IMR-90 (cell line): ENCODE measurements around the gene ZFYVE28. TPM values are rescaled to one million over a fixed set of nuclear protein-coding genes. Genes with fewer than 3 reads are reported as not detected.

Source experiments
- ATAC-seq: fragments of 200-7000 bp; cut with Tn5 transposase; 2 replicates; pipeline ENCODE4 v1.9.1; 2020; ENCODE audit warnings: low read depth, mild to moderate bottlenecking, moderate library complexity
- BruUV-seq: library from RNA; stranded (reverse); fragments of 400-500 nt; replicated peaks from 2 replicates; lab custom pipeline; 2021; lab: Mats Ljungman, UMichigan
- CTCF ChIA-PET: fragments of 300-600 bp; formaldehyde crosslinking; extraction: SDS; loops from one replicate; lab custom pipeline; 2021; ENCODE audit warnings: antibody characterized with exemption; lab: Yijun Ruan, JAX
- POLR2A ChIA-PET: fragments of 300-600 bp; sonication (Branson Sonifier 250); formaldehyde crosslinking; loops from one replicate; lab custom pipeline; 2022; ENCODE audit warnings: antibody characterized with exemption; ENCODE audit not compliant: unreplicated experiment; lab: Charles Lee
- DNase-seq: peaks from one replicate; pipeline ENCODE4 v3.0.0; 2013
- H2AFZ ChIP-seq: replicated peaks from 2 replicates; pipeline ENCODE3; 2013; ENCODE audit warnings: low read length, mild to moderate bottlenecking; ENCODE audit not compliant: poor library complexity
- H2AK5ac ChIP-seq: 2 replicates; pipeline ENCODE4 v1.6.1; 2013; ENCODE audit warnings: low read depth, low read length, inconsistent platforms
- H2AK9ac ChIP-seq: replicated peaks from 2 replicates; pipeline ENCODE3; 2013; ENCODE audit warnings: mild to moderate bottlenecking, low read depth, low read length, moderate library complexity; ENCODE audit not compliant: poor library complexity
- H2BK120ac ChIP-seq: 2 replicates; pipeline ENCODE4 v1.6.1; 2013; ENCODE audit warnings: low read depth, low read length, inconsistent platforms
- H2BK15ac ChIP-seq: 3 replicates; pipeline ENCODE4 v1.6.1; 2013; ENCODE audit warnings: low read depth, low read length, inconsistent platforms
- H2BK20ac ChIP-seq: 2 replicates; pipeline ENCODE4 v1.6.1; 2013; ENCODE audit warnings: low read depth, mild to moderate bottlenecking, inconsistent platforms, low read length, moderate library complexity
- H2BK5ac ChIP-seq: 2 replicates; pipeline ENCODE4 v1.6.1; 2013; ENCODE audit warnings: mild to moderate bottlenecking, low read depth, low read length, inconsistent platforms; ENCODE audit not compliant: poor library complexity, severe bottlenecking
- H3K14ac ChIP-seq: replicated peaks from 2 replicates; pipeline ENCODE4 v1.6.1; 2013; ENCODE audit warnings: low read depth, low read length, inconsistent platforms
- H3K18ac ChIP-seq: 2 replicates; pipeline ENCODE4 v1.6.1; 2013; ENCODE audit warnings: low read depth, low read length, control low read depth
- H3K23ac ChIP-seq: 2 replicates; pipeline ENCODE4 v1.6.1; 2013; ENCODE audit warnings: low read depth, low read length, inconsistent platforms
- H3K27ac ChIP-seq: 2 replicates; pipeline ENCODE4 v1.5.1; 2013; ENCODE audit warnings: mild to moderate bottlenecking, control low read depth, low read length; ENCODE audit not compliant: insufficient read depth
- H3K27me3 ChIP-seq: 2 replicates; pipeline ENCODE4 v1.6.1; 2013; ENCODE audit warnings: low read length; ENCODE audit not compliant: control insufficient read depth, insufficient read depth
- H3K36me3 ChIP-seq: 2 replicates; pipeline ENCODE4 v1.6.1; 2013; ENCODE audit warnings: low read length, mixed read lengths; ENCODE audit not compliant: control insufficient read depth, insufficient read depth
- H3K4ac ChIP-seq: 2 replicates; pipeline ENCODE4 v1.6.1; 2013; ENCODE audit warnings: low read depth, low read length, inconsistent platforms
- H3K4me1 ChIP-seq: 2 replicates; pipeline ENCODE4 v1.6.1; 2013; ENCODE audit warnings: low read length, mixed read lengths; ENCODE audit not compliant: control insufficient read depth, insufficient read depth
- H3K4me2 ChIP-seq: 2 replicates; pipeline ENCODE4 v1.6.1; 2013; ENCODE audit warnings: low read depth, mild to moderate bottlenecking, control low read depth, low read length, moderate library complexity
- H3K4me3 ChIP-seq: 2 replicates; pipeline ENCODE4 v1.5.1; 2013; ENCODE audit warnings: low read depth, mild to moderate bottlenecking, control low read depth, low read length, moderate library complexity; ENCODE audit not compliant: insufficient read depth
- H3K56ac ChIP-seq: 2 replicates; pipeline ENCODE4 v1.6.1; 2013; ENCODE audit warnings: low read length, inconsistent platforms; ENCODE audit not compliant: insufficient read depth; ENCODE audit errors: extremely low read depth
- H3K79me1 ChIP-seq, 2 experiments: 2 replicates each; pipeline ENCODE4 v1.6.1; 2013; ENCODE audit warnings: low read length in 2 of 2, inconsistent platforms in 1 of 2, low read depth in 1 of 2
- H3K9ac ChIP-seq: 2 replicates; pipeline ENCODE4 v1.6.1; 2013; ENCODE audit warnings: low read depth, low read length, control low read depth
- H3K9me1 ChIP-seq: 2 replicates; pipeline ENCODE4 v1.6.1; 2013; ENCODE audit warnings: low read length, inconsistent platforms; ENCODE audit not compliant: insufficient read depth
- H3K9me3 ChIP-seq: 2 replicates; pipeline ENCODE4 v1.6.1; 2013; ENCODE audit warnings: low read length; ENCODE audit not compliant: control insufficient read depth, insufficient read depth
- H4K20me1 ChIP-seq: 2 replicates; pipeline ENCODE4 v1.6.1; 2013; ENCODE audit warnings: low read length, inconsistent platforms; ENCODE audit not compliant: insufficient read depth
- H4K5ac ChIP-seq: 2 replicates; pipeline ENCODE4 v1.6.1; 2013; ENCODE audit warnings: mild to moderate bottlenecking, low read depth, low read length, control low read depth
- H4K8ac ChIP-seq, 2 experiments: 2 replicates each; pipeline ENCODE4 v1.6.1; 2013; ENCODE audit warnings: low read depth in 2 of 2, low read length in 2 of 2, control low read depth in 1 of 2, inconsistent platforms in 1 of 2
- H4K91ac ChIP-seq: 2 replicates; pipeline ENCODE4 v1.6.1; 2013; ENCODE audit warnings: low read depth, low read length, inconsistent platforms; ENCODE audit not compliant: insufficient read depth
- CTCF ChIP-seq: conservative IDR thresholded peaks from 2 replicates; pipeline ENCODE4 v1.5.1; 2012; ENCODE audit warnings: mild to moderate bottlenecking, low read depth, low read length, improper control_type of control experiment
- RAD21 ChIP-seq: IDR thresholded peaks from 2 replicates; pipeline ENCODE4 v1.6.1; 2012; ENCODE audit warnings: low read length, improper control_type of control experiment
- RCOR1 ChIP-seq: IDR thresholded peaks from 2 replicates; pipeline ENCODE4 v1.6.1; 2012; ENCODE audit warnings: mild to moderate bottlenecking, low read length, improper control_type of control experiment; ENCODE audit not compliant: insufficient replicate concordance
- WGBS, 2 experiments: methylation state at CpG; one replicate each; pipeline versions ENCODE4 v1.1.5 to v1.1.7; 2013; ENCODE audit warnings: missing lambda C conversion rate in 2 of 2; ENCODE audit not compliant: insufficient read length in 1 of 2; ENCODE audit errors: extremely low coverage in 2 of 2; 5-methylcytosine and 5-hydroxymethylcytosine counted together
- dilution Hi-C: fragments of 300-500 bp; cut with HindIII; formaldehyde crosslinking; loops from one replicate; pipeline ENCODE4 v1.14.3; 2018; ENCODE audit warnings: low sequenced_read_pairs; ENCODE audit not compliant: unreplicated experiment
- in situ Hi-C: fragments of 300-500 bp; cut with MboI; formaldehyde crosslinking; loops from 3 replicates; pipeline ENCODE4 v1.14.3; 2019; ENCODE audit warnings: low sequenced_read_pairs, inconsistent platforms, mixed read lengths
- intact Hi-C: fragments of 100-400 bp; cut with micrococcal nuclease; formaldehyde crosslinking; loops from 2 replicates; pipeline ENCODE4 v1.10.0; 2022
- polyA plus RNA-seq, 3 experiments: library from polyadenylated mRNA; depleted of rRNA; stranded (reverse); fragments of >200 nt; gene quantifications; 2 replicates each; pipeline ENCODE4 v1.2.3, GENCODE V29; 2012; ENCODE audit warnings: low replicate concordance in 1 of 3
- total RNA-seq: library from RNA; depleted of rRNA; stranded (reverse); fragments of >200 nt; gene quantifications from 2 replicates; pipeline ENCODE4 v1.2.3, GENCODE V29; 2012

The ZFYVE28 gene
- total and polyA plus RNA-seq, 2 of the 4 experiments (the other 2 are of a cell fraction) = 0.36 to 1.2 TPM

DNA sequence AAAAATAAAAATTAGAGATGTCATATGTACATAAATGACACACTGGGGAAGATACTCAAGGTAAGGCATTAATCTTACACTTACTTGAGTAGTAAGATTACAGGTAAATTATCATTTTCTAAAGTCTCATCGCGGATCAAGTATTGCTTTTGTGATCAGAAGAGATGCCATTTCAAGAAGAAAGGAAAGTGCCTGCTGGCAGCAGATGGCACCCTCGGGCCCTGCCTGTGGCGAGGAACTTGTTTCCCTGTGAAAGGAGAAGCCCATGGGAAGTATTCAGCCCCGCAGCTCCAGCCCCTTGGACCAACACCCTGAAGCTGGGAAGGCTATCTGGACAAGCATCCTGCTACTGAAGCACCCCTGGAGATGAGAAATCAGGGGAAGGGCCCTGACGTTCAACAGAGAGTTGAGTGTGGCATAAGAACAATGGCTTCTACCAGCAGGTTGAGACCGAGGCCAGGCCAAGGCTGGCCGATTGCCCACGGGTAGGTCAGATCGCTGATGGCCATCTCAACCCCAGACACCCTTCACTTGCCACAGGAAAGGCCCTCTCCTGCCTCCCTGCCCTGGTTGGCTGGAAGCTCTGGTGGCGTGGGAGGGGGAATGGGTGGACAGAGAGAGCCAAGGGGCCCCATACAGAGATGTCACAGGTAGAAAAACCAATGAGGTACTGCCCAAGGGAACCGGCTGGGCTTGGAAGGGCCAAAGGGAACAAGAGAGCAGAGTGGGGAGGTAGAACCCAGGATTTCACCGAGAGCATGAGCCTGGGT, 137.7 kb downstream of the ZFYVE28 start:
- Histone ChIP-seq H2BK20ac (no peak overlapping the region), H3K9ac (no peak overlapping the region), H4K20me1 (no peaks in the 10 kb centered on the region), H3K4me2 (no peak overlapping the region), H4K8ac (no peak overlapping the region), H3K9me3 (no peaks in the 10 kb centered on the region), H3K27me3 (peaks cover 2% of the 10 kb centered on the region; the same call in 1 of the 2 replicates), H2BK15ac (no peak overlapping the region), H2BK5ac (no peak overlapping the region), H2AK5ac (no peak overlapping the region), H3K18ac (no peak overlapping the region), H3K23ac (no peak overlapping the region), H3K56ac (no peak overlapping the region), H3K14ac (no peak overlapping the region), H3K4me3 (no peak overlapping the region), H3K36me3 (no peaks in the 10 kb centered on the region), H4K91ac (no peak overlapping the region), H4K5ac (no peak overlapping the region), H2AK9ac (no peak overlapping the region), H2BK120ac (no peak overlapping the region), H3K9me1 (0 out of 2 replicates have a peak, but pooled peaks cover 3% of the 10 kb centered on the region), H3K27ac (no peak overlapping the region), H3K4me1 (peaks cover 2% of the 10 kb centered on the region; the same call in 1 of the 2 replicates), H3K4ac (no peak overlapping the region), H3K79me1 (no peaks in the 10 kb centered on the region), H2AFZ (no peak overlapping the region)
- TF ChIP-seq CTCF (peak; percentile 23; the same call in 1 of the 2 replicates), RCOR1 (no peak), RAD21 (peak; percentile 10; the same call in 1 of the 2 replicates)
- ATAC-seq = no peak
- WGBS, 2 experiments = 64% methylated on average over 4 of the region's 13 CpGs; no CpG with 5 or more reads in 1 of the 2 experiments
- in situ Hi-C loops (no loop called here), dilution Hi-C loops (no loop called here), intact Hi-C loops (no loop called here)
- ChIA-PET CTCF (no interaction called here), POLR2A (no interaction called here)
- DNase-seq = no peak
- BruUV-seq = no TSS peak
